HG02970 (cell line): ENCODE data around the gene XRN2.

ENCODE experiments used
- ATAC-seq: cut with Tn5 transposase; IDR thresholded peaks from one replicate; pipeline ENCODE4 v1.9.1; 2021; ENCODE audit warnings: mild to moderate bottlenecking, moderate library complexity, moderate number of reproducible peaks; ENCODE audit not compliant: unreplicated experiment, low FRiP score

Gene XRN2

GRCh38 chr20:21384308-21384892, 81.3 kb downstream of the XRN2 start:
- ATAC-seq, result no peak

- ATAC-seq, result no peak
Observed at GRCh38 chr20:21386111-21386510, 83.0 kb downstream of the XRN2 start.

GRCh38 chr20:21387528-21387927, 84.4 kb downstream of the XRN2 start:
- no peak for ATAC-seq

DNA sequence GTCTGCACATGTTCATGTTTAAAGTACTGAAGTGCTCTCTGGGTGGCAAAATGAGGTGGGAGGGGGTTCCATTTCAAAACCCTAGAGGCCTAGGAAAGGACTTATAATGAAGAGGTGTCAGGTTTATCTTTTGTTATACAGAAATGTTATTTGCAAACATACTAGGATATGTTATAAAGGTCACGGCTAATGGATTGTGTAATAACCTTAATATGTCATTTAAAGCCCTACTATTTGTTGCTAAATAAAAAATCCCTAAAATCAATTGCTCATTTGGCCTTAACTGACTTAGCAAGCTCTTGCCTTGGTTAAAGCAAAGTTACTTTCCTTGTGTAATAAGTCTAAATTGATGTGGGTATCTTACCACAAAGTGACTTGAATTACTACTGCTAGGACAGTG, 85.4 kb downstream of the XRN2 start:
- ATAC-seq, result no peak

DNA sequence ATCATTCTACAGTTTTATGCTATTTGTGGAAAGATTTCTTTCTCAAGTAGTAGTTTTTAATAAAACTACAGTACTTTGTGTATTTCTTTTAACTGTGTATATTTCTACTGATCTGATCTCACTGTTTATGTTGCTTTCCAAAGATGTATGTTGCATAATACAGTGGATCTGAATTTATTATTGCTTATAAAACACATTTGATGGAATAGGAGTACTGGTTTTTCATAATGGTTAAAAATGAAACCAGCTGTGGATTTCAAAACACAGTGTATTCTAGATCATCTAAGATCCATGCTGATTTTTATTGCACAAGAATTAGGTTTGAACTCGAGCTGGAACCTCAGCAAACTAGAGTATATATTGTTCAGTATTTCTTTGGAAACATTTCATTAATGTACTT, 86.2 kb downstream of the XRN2 start:
- ATAC-seq, result no peak

DNA sequence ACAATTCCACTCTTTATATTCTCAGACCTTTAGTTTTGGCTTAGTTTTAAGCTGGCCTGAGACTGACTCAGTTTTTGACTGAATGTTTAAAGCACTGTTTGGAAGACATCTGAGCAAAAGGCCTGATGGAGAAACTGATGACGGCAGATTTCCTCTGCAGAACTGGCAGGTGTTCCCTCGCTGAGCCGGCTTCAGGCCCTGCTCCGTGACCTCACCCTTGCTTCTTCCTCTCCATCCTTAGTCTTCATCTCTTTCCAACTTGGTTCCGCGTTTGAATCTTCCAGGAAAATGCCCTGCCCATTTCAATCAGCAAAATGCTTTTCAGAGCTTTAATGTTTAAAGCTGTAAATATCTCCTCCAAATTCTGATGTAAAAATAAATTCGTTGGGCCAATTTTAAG, 87.6 kb downstream of the XRN2 start:
- ATAC-seq, result no peak

GRCh38 chr20:21391185-21391971, 88.2 kb downstream of the XRN2 start:
- no peak for ATAC-seq

DNA sequence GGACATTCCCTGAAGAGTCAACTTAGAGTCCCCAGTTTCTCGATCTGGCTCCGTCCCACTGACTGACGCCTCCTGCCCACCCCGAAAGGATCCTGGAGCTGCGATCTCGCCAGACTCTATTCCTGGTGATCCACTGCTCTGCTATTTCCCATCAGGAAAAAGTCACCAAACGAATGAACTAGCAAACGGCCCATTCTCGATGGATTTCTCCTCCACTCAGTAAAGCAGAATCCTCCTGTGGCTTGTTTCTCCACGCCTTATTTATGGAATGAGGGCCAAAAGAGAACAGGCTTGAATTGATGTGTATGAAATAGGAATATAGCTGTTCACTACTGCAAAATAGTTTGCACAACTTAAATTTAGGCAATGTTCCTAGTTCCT, 88.8 kb downstream of the XRN2 start:
- no peak for ATAC-seq

DNA sequence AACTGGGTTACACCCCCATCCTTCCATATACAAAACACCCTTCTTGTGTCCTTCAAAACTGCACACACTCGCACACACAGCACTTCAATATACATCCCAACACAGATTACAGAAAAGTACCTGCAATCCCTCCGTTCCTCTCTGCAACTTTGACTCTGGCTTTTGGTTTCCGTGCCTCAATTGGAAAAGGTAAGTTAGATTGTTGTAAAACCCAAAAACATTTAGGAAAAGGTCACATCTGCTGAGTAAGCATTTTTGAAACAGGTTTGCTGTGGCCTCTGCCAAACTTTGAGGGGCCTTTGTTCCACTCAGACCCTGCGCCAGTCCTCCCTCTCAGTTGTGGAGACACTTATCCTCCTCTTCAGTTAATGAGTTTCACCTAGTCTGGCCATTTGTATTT, 90.0 kb downstream of the XRN2 start:
- ATAC-seq, result no peak

DNA sequence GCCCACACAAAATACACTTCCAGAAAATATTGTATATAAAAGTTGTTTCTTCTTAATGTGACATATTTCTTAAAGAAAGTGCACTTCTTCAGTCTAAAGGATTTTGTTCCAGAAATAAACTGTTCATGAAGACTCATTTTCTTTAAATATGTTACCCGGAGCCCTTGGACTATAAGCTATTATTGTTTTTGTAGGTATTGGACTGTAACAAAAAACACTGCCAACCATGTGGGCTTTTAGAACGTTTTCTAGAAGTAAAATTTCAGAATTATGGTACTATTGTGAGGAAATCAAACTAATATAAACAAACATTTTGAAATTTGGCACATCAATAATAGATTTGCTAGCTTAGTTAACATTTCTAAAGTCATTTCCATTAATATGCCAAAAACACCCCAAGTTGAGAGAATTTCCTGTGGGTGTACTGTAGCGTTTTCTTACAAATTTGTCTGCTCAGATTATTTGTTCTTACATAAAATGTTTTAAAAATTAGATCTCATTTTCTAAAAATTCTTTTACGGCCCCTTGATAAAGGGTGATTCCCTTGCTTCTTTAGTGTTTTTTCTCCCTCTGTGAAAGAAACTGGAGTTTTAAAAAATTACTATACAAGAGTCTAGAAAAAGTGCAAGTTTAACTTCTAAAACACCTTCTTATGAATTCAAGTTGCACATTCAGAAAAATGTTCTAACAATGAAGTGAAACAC, 90.8 kb downstream of the XRN2 start:
- ATAC-seq, result no peak

DNA sequence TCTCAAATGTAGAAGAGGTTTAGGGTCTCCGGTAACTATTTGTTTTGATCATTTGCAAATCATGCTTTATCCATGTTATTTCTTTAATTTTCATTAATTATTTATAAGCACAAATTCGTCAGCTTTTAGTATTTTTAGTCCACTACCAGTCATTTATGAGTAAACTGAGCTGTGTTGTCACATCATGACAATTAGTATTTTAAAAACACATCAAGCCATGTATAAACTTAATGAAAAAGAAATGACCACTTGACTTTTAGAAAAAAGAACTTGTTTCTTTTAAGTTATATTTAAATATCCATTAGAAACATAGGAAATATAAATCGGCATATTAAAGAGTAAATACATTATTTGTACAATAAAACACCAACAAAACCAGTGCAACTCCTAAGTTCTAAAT, 91.4 kb downstream of the XRN2 start:
- ATAC-seq, result no peak

DNA sequence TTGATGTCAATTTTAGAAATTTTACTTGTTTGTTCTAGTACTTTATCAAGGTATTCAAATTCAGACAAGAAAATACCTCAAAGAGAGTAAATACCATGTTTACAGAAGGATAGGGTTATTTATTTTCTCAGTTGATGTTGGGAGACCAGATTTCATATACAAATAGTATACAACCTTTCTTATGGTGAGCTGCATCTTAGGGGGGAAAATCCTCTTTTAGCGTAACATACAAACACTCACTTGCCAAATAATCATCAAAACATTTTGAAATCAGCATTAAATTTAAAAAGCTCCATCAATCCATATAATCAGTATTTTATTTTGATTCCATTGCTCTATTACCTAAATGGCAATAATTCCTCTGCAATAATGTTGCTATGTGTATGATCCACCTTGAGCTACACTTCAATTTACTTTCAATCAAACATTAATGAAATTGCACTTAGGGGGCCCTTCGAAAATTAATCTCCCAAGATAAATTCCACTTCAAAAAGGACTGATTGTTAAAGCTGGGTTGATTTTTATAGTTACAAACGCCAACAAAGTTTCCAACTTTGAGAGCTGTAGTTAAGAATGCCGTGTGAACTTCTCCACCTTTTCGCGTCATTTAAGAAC, 92.0 kb downstream of the XRN2 start:
- no peak for ATAC-seq

GRCh38 chr20:21395666-21396598, 92.8 kb downstream of the XRN2 start:
- no peak for ATAC-seq

- no peak for ATAC-seq
Observed at GRCh38 chr20:21396599-21397340, 93.6 kb downstream of the XRN2 start.

DNA sequence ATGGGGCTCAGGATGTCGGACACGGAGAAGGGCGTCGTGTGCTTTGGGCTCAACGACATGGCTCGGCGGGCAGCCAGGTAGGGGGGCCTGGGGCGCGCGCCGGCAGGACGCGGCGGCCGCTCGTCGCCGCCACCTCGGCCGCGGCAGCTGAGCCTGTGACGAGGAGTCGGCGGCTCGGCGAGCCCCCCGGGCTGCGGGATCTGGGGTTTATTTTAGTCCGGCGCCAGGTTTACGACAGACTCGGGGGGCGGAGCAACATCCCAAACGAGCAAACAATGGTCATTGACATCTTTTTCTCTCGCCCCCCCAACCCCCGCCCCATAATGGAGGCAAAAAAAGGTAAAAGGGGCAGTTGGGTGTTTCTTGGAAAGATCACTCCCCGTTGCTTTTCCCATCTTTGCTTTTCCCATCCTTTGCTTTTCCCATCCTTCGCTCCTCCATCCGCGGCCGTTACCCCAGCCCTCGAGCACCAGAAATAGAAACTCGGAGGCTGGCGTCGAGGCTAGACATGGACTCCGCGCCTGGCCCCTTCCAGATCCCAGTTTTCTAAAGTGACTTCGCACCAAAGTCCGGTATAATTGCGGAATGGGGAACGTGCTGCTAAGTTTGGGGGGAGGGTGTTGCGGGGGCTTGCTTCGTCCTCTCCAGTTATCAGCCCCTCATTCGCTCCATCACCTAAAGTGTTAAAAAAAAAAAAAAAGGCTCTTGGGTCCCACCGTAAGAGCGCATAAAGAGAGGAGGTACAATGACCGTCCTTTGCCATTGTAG, 94.4 kb downstream of the XRN2 start, which contains the start of gene NKX2-4:
NKX2-4 (minus strand) TSS at position 186 of the 768 bp plus-strand sequence; CDS start at position 59, 127 bp downstream.
- ATAC-seq, result no peak

DNA sequence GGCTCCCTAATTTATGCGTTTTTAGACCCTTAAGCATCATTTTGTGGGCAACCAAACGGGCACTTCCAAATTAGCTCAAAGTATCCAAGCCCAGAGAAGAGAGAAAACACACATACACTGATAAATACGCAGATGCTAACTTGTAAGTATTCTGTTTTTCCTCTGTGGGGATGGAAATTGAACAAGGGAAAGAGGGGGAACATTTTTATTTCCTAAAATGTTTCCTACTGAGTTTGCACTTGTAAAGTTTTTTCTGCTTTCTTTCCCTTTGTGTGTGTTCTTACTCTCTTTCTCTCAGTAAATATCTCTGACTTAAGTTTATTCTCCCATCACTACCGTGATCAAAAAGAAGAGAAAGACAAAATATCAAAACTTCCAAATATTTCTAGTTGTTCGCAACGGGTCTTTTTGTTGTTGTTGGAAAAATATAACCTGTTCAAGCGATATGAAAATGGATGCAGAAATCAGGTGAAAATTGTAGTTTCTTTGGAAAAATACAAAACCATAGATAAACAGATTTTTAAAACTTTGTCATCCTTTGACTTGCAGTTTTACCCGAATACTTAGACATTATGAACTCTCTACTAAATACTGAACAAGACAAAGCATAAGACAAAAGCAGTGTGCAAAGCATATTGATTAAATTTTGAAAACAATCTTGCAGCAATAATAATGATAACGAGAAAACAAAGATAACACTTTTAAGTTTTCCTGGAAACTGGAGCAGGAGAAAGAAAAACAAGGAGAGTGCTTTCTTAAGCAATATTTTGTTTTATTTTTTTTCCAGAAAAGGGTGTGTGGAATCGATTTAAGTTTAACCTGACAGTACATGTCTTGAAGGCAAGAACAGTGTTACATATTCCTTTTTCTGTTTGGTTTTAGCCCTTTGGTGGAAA, 95.2 kb downstream of the XRN2 start:
- no peak for ATAC-seq

DNA sequence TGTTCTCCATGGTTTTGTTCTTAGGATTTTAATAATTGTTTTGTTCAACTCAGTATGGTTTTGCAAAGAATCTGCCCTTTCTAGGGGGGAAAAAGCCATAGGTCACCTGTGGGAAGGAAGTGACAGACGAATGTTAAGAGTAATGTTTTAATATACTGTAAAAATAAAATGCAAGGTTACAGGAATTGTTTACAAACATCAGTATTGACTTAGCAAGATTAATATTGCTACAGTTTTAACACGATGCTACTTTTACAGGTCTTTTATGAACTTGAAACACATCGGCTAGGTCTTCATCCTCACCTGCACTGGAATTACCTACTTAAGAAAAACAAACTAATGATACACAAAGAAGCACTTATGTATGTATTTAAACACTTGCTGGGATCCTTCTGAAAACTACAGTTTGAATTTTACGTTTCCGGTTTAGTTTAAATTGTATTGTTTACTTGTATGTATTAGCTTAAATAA, 95.9 kb downstream of the XRN2 start:
- no peak for ATAC-seq

- ATAC-seq, result no peak
Observed at GRCh38 chr20:21411725-21412124, 108.6 kb downstream of the XRN2 start.
